Mucosa of stomach (tissue), 1 donor: ENCODE data around the gene EFCAB10.
"Not testable (repeated sequence)": the region's sequence is repeated elsewhere in the genome, so short reads cannot be mapped to it uniquely, and the experiment has no call there.

Source experiments
- H3K27me3 ChIP-seq: one replicate; pipeline ENCODE4 v1.7.0; 2013; ENCODE audit warnings: mild to moderate bottlenecking, low read length; ENCODE audit not compliant: control insufficient read depth, insufficient read depth
- H3K36me3 ChIP-seq: one replicate; pipeline ENCODE4 v1.7.0; 2013; ENCODE audit warnings: low read length; ENCODE audit not compliant: control insufficient read depth, insufficient read depth
- H3K4me1 ChIP-seq: one replicate; pipeline ENCODE4 v1.7.0; 2013; ENCODE audit warnings: mild to moderate bottlenecking, low read length; ENCODE audit not compliant: control insufficient read depth, insufficient read depth
- H3K4me3 ChIP-seq: one replicate; pipeline ENCODE4 v1.7.0; 2013; ENCODE audit warnings: low read length
- H3K9ac ChIP-seq: one replicate; pipeline ENCODE4 v1.7.0; 2013; ENCODE audit warnings: mild to moderate bottlenecking, low read length, moderate library complexity
- H3K9me3 ChIP-seq: one replicate; pipeline ENCODE4 v1.7.0; 2013; ENCODE audit warnings: mild to moderate bottlenecking, low read length, moderate library complexity; ENCODE audit not compliant: control insufficient read depth
- donor health status: Pancreatic carcinoma.

The EFCAB10 gene

DNA sequence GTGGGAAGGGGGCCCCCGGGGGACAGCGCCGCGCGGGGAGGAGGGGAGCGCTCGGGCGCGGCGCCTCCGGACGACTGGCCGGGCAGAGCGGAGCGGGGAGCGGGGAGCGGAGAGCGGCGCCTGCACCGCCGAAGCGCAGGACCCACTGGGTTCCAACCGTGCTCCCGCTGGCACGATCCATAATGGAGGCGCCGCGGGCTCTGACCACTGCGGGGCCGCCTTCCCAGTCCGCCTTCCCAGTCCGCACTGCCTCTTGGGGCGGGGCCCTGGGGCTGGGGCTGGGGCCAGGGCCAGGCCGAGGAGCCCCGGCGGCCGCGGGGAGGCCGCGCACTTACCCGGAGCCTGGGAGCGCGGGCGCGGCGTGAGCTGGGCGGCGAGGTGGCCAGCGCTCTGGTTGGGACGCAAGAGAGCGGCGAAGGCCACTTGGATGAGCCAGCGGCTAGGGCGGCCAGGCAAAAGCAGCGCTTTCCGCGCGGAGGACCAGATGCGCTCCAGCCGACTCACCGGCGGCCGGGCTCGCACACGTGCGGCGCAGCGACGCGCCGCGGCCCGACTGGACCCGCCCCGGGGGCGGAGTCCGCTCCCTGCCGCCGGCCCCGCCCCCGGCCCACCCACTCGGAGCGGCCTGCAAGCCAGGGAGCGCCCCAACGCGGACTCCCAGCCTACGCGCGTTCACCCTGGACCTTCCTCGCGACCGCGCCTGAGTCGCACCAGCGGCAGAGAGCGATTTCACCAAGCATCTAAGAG, 59.4 kb downstream of the EFCAB10 start, which contains the start of gene PUS7:
Gene PUS7, minus strand, starts transcription at position 555 of the 747 bp plus-strand sequence. CDS start 13,759 bp downstream, outside the sequence.
- no peaks in the 10 kb centered on the region for H3K27me3 ChIP-seq
- H3K4me3 ChIP-seq, result peak within 1 kb of the TSS; percentile 80
- H3K4me1 ChIP-seq, result peaks cover 4% of the 10 kb centered on the region
- peak within 1 kb of the TSS; percentile 69 for H3K9ac ChIP-seq
- no peaks in the 10 kb centered on the region for H3K9me3 ChIP-seq
- H3K36me3 ChIP-seq, result no peaks in the 10 kb centered on the region

GRCh38 chr7:105521027-105521716, 60.1 kb downstream of the EFCAB10 start:
- Histone ChIP-seq H3K9me3 (no peaks in the 10 kb centered on the region), H3K4me1 (peaks cover 4% of the 10 kb centered on the region), H3K27me3 (no peaks in the 10 kb centered on the region), H3K36me3 (no peaks in the 10 kb centered on the region), H3K4me3 (peak overlapping the region; percentile 80), H3K9ac (peak overlapping the region; percentile 64)

DNA sequence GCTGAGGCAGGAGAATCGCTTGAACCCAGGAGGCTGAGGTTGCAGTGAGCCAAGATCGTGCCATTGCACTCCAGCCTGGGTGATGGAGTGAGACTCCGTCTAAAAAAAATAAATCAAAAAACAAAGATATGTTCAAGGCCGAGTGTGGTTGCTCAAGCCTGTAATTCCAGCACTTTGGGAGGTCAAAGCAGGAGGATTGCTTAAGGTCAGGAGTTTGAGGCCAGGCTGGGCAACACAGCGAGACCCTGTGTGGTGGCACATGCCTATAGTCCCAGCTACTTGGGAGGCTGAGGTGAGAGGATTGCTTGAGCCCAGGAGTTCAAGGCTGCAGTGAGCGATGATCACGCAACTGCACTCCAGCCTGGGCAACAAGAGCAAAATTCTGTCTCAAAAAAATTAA, 60.7 kb downstream of the EFCAB10 start:
- H3K27me3 ChIP-seq, H3K4me1 ChIP-seq, H3K4me3 ChIP-seq, H3K36me3 ChIP-seq, H3K9me3 ChIP-seq, H3K9ac ChIP-seq: not testable (repeated sequence)

- Histone ChIP-seq H3K27me3 (no peaks in the 10 kb centered on the region), H3K4me3 (no peak overlapping the region), H3K4me1 (peaks cover 4% of the 10 kb centered on the region), H3K9me3 (no peaks in the 10 kb centered on the region), H3K9ac (no peak overlapping the region), H3K36me3 (no peaks in the 10 kb centered on the region)
These were observed 61.9 kb downstream of the EFCAB10 start for GRCh38 chr7:105519353-105519752.

- not testable (repeated sequence) for H3K4me1 ChIP-seq, H3K4me3 ChIP-seq, H3K36me3 ChIP-seq, H3K9me3 ChIP-seq, H3K27me3 ChIP-seq, H3K9ac ChIP-seq
These were observed 65.7 kb downstream of the EFCAB10 start for GRCh38 chr7:105515610-105516009.
